ENCODE measurements around the gene SMIM32. TPM values are rescaled to one million over a fixed set of nuclear protein-coding genes. Genes with fewer than 3 reads are reported as not detected.

Gene SMIM32
- total and polyA plus RNA-seq, 12 donors, result not detected

DNA sequence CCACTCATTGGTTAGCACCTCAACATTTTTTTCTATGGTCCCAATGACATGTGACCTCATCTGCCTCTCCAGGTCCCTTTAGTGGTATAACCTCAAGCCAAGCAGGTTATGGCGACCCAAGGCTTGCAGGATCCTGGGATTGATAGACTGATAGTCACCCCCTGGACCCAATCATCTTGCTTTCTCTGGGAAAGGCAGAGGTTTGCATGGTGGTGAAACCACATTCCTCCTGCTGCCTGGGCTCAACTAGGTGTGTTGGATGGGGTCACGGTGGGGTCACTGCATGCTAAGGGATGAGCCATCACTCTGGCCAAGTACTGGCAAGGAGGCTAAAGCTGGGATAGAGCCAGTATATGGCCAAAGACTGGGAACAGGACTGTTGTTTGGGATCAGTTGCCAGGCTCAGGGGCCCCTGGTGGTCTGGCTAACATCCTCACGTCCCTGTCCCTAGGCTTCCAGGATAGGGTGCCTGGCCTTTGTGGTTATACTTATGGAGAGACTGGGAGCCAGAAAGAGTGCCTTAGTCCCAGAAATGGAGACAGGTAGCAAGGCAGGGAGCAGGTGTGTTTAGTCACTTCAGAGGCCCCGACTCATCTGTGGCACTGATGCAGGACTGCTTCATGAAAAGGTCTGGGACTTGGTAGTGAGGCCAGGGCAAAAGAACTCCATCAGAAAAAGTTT, 4.6 kb upstream of the SMIM32 start:
- TF ChIP-seq, protein P1, sequence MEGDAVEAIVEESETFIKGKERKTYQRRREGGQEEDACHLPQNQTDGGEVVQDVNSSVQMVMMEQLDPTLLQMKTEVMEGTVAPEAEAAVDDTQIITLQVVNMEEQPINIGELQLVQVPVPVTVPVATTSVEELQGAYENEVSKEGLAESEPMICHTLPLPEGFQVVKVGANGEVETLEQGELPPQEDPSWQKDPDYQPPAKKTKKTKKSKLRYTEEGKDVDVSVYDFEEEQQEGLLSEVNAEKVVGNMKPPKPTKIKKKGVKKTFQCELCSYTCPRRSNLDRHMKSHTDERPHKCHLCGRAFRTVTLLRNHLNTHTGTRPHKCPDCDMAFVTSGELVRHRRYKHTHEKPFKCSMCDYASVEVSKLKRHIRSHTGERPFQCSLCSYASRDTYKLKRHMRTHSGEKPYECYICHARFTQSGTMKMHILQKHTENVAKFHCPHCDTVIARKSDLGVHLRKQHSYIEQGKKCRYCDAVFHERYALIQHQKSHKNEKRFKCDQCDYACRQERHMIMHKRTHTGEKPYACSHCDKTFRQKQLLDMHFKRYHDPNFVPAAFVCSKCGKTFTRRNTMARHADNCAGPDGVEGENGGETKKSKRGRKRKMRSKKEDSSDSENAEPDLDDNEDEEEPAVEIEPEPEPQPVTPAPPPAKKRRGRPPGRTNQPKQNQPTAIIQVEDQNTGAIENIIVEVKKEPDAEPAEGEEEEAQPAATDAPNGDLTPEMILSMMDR (IDR thresholded peaks at IDR 0.05), result no peak
- Histone ChIP-seq H3K36me3 (no peaks in the 10 kb centered on the region), H3K9me3 (no peaks in the 10 kb centered on the region), H3K4me1 (peaks cover 0 to 10% (median 5%) of the 10 kb centered on the region in 9 donors), H3K27me3 (peaks cover 0 to 64% (median 42%) of the 10 kb centered on the region in 7 donors), H3K4me3 (no peak overlapping the region), H3K27ac (no peak overlapping the region)
- intact Hi-C loops (cut with DNase I), result loop anchor here in 1 of 10 donors (10.0 kb wide), 1 partner anchor 243 kb away; the partner anchor contains the start of gene LECT2
- WGBS, 2 donors, result 93 to 99% methylated on average over 4 of the region's 4 CpGs
- ATAC-seq (no peak), DNase-seq (no peak)

DNA sequence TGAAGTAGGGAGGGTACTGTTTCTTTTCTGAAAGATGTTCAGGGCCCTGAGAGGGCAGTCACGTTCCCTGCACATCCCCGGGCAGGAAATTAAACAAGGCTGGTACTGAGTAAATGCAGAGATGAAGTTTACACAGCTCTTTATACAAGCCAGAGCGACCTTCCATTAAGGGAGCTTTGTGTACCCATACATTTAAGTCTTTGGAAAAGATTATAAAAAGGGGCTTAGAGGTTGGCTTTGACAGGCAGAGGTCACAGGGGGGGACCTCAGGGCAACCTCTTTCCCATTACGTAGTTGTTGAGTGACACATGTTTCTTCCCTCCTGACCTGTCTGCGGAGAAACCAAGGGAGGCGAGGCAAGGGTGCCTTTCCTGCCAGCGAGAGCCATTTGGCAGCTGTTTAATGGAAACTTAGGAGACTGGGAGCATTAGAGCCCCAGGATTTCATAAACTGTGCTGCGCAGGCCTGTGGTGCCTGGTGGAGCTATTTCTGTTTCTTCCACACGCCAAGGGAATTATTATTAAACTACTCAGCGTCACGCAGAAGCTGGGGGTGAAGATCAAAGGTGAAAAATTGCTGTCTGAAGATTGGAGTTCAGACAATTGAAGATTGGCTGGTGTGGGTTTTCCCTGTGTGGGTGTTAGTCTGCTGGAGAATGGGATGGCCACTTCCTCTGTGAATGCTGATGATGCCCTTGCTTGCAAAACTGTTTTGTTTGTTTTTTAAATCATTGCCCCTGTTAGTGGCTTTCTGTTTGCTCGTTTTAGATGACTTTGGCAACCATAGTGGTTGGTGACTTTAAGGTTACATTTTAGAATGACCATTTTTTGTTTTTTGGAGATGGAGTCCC, 3.2 kb upstream of the SMIM32 start:
- no peaks in the 10 kb centered on the region for H3K9me3 ChIP-seq
- H3K36me3 ChIP-seq, result no peaks in the 10 kb centered on the region
- no peak for DNase-seq
- H3K27me3 ChIP-seq, result peaks cover 0 to 72% (median 56%) of the 10 kb centered on the region in 7 donors
- intact Hi-C loops (cut with DNase I), result loop anchor here in 1 of 10 donors (10.0 kb wide), 1 partner anchor 241 kb away; the partner anchor contains the start of gene LECT2
- no peak overlapping the region for H3K27ac ChIP-seq
- H3K4me1 ChIP-seq, result peaks cover 2 to 24% (median 17%) of the 10 kb centered on the region in 9 donors
- H3K4me3 ChIP-seq, result no peak overlapping the region
- TF ChIP-seq, protein P1 (IDR thresholded peaks at IDR 0.05), result no peak
- no peak for ATAC-seq
- WGBS, 2 donors, result 85 to 86% methylated on average over 12 of the region's 12 CpGs

DNA sequence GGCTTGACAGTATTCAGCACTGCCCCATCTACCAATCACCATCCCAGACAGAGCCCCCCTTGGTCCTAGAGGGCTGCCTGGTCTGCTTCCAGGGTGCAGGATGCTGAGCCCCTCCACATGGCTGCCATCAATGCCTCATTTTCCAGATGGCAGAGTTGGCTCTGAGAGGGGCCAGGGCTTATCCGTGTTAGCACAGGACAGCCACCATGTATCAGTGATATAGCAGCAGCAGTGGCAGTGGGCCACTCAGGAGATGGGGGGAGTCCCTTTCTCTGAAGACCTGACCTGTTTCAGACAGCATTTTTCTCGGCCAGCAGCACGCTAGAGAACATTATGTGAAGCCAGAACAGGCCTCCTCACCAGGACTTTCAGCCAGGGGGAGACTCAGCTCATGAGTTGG, 1.6 kb upstream of the SMIM32 start:
- H3K36me3 ChIP-seq, result no peaks in the 10 kb centered on the region
- H3K27ac ChIP-seq, result no peak overlapping the region
- H3K9me3 ChIP-seq, result no peaks in the 10 kb centered on the region
- DNase-seq, result no peak
- intact Hi-C loops (cut with DNase I), result loop anchor here in 1 of 10 donors (10.0 kb wide), 1 partner anchor 240 kb away; the partner anchor contains the start of gene LECT2
- peaks cover 2 to 25% (median 20%) of the 10 kb centered on the region in 9 donors for H3K4me1 ChIP-seq
- 90 to 92% methylated on average over 3 of the region's 3 CpGs for WGBS, 2 donors
- H3K27me3 ChIP-seq, result peaks cover 0 to 68% (median 56%) of the 10 kb centered on the region in 7 donors
- TF ChIP-seq, protein P1 (IDR thresholded peaks at IDR 0.05), result no peak
- H3K4me3 ChIP-seq, result no peak overlapping the region
- ATAC-seq, result no peak

- Histone ChIP-seq H3K9me3 (no peaks in the 10 kb centered on the region), H3K27me3 (peaks cover 0 to 64% (median 51%) of the 10 kb centered on the region in 7 donors), H3K36me3 (peaks cover 0 to 10% (median 3%) of the 10 kb centered on the region in 9 donors), H3K4me3 (peak overlapping the region in 9 of 10 donors; percentile 39 to 61 (median 56)), H3K4me1 (peaks cover 2 to 25% (median 20%) of the 10 kb centered on the region in 9 donors), H3K27ac (no peak overlapping the region)
- ATAC-seq (peak in 2 of 8 donors; percentile 10 to 16), DNase-seq (no peak)
- intact Hi-C loops (cut with DNase I), result loop anchor here in 1 of 10 donors (10.0 kb wide), 1 partner anchor 239 kb away; the partner anchor contains the start of gene LECT2
- TF ChIP-seq, protein P1 (IDR thresholded peaks at IDR 0.05), result no peak
- 53 to 54% methylated on average over 18 of the region's 18 CpGs for WGBS, 2 donors
These were observed 467 bp upstream of the SMIM32 start for GRCh38 chr5:136193322-136193935.
